Mucosa of rectum (tissue), 2 donors: ENCODE data around the gene PRSS48.
A peak's percentile ranks its signal among the peaks of the same experiment; 100 is the strongest.
"Not testable (repeated sequence)": the region's sequence is repeated elsewhere in the genome, so short reads cannot be mapped to it uniquely, and the experiment has no call there.

ENCODE experiments used
- H3K27ac ChIP-seq, 2 donors: one replicate each; pipeline ENCODE4 v1.7.0; 2013; ENCODE audit warnings: inconsistent platforms in 2 of 2, low read depth in 2 of 2, low read length in 2 of 2
- H3K27me3 ChIP-seq, 2 donors: one replicate each; pipeline ENCODE4 v1.7.0; 2013; ENCODE audit warnings: low read length in 2 of 2; ENCODE audit not compliant: control insufficient read depth in 2 of 2, insufficient read depth in 2 of 2
- H3K36me3 ChIP-seq, 2 donors: one replicate each; pipeline ENCODE4 v1.7.0; 2013; ENCODE audit warnings: low read length in 2 of 2; ENCODE audit not compliant: control insufficient read depth in 2 of 2, insufficient read depth in 2 of 2
- H3K4me1 ChIP-seq, 2 donors: one replicate each; pipeline ENCODE4 v1.7.0; 2013; ENCODE audit warnings: low read length in 2 of 2, mild to moderate bottlenecking in 1 of 2; ENCODE audit not compliant: control insufficient read depth in 2 of 2, insufficient read depth in 2 of 2
- H3K4me3 ChIP-seq, 2 donors: one replicate each; pipeline ENCODE4 v1.7.0; 2013; ENCODE audit warnings: low read length in 2 of 2
- H3K9ac ChIP-seq, 2 donors: one replicate each; pipeline ENCODE4 v1.7.0; 2013; ENCODE audit warnings: low read length in 2 of 2, low read depth in 1 of 2, mild to moderate bottlenecking in 1 of 2
- H3K9me3 ChIP-seq, 2 donors: one replicate each; pipeline ENCODE4 v1.7.0; 2013; ENCODE audit warnings: low read length in 2 of 2; ENCODE audit not compliant: control insufficient read depth in 2 of 2
- donor health status: healthy.
- donor health status: Normal muscosa, but diverticular disease.

PRSS48 gene

GRCh38 chr4:151315212-151315886 lies 38.4 kb downstream of the PRSS48 start:
- H3K27me3 ChIP-seq: no peaks in the 10 kb centered on the region
- peaks cover 9 to 36% of the 10 kb centered on the region in 2 donors for H3K4me1 ChIP-seq
- peak overlapping the region in 1 of 2 donors; percentile 37 for H3K27ac ChIP-seq

GRCh38 chr4:151316645-151317044 lies 39.7 kb downstream of the PRSS48 start:
- peaks cover 10 to 44% of the 10 kb centered on the region in 2 donors for H3K4me1 ChIP-seq
- H3K9me3 ChIP-seq: no peaks in the 10 kb centered on the region
- H3K9ac ChIP-seq: no peak overlapping the region
- no peak overlapping the region for H3K4me3 ChIP-seq
- no peaks in the 10 kb centered on the region for H3K27me3 ChIP-seq
- peak overlapping the region; percentile 35 to 57 for H3K27ac ChIP-seq
- no peaks in the 10 kb centered on the region for H3K36me3 ChIP-seq

More at GRCh38 chr4:151315212-151315886, 38.4 kb downstream of the PRSS48 start:
- Histone ChIP-seq H3K4me3 (no peak overlapping the region), H3K9me3 (no peaks in the 10 kb centered on the region), H3K36me3 (no peaks in the 10 kb centered on the region), H3K9ac (no peak overlapping the region)

DNA sequence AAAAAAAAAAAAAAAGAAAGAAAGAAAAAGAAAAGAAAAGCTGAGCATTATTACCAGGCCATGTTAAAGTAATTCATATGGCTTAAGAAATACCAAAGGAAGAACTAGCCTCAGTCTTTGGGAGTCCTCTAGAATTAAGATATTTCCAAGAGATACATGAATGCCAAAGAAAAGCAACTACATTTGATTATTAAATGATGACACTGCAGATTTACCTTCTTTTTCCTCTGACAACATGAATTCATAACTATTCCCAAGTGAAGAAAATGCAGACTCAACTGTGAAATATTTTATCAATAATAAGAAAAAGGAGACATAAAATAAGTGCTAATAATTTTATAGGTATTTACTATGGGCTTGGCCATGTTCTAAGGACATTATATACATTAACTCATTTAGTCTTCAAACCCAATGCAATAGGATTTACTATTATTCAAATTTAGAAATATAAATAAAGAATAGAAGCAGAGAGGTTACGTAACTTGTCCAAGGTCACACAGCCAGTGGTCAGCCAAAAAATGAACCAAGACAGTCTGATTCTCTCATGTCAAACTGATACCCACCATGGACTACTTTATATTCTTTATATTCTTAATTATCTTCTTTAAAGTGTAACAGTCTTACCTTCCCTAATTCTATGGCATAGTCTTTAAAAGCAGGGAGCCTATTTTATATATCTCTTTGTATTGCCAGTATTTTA lies 41.5 kb downstream of the PRSS48 start:
- Histone ChIP-seq H3K4me3 (no peak overlapping the region), H3K27me3 (no peaks in the 10 kb centered on the region), H3K27ac (no peak overlapping the region), H3K36me3 (no peaks in the 10 kb centered on the region), H3K9ac (no peak overlapping the region), H3K9me3 (no peaks in the 10 kb centered on the region), H3K4me1 (peaks cover 18 to 53% of the 10 kb centered on the region in 2 donors)

- Histone ChIP-seq H3K9ac (no peak overlapping the region), H3K27ac (no peak overlapping the region), H3K9me3 (no peaks in the 10 kb centered on the region), H3K27me3 (no peaks in the 10 kb centered on the region), H3K4me1 (peaks cover 23 to 49% of the 10 kb centered on the region in 2 donors), H3K36me3 (no peaks in the 10 kb centered on the region), H3K4me3 (no peak overlapping the region)
Measured at GRCh38 chr4:151319490-151319889, 42.5 kb downstream of the PRSS48 start.

GRCh38 chr4:151321586-151321985 lies 44.6 kb downstream of the PRSS48 start:
- H3K27ac ChIP-seq: no peak overlapping the region
- H3K4me3 ChIP-seq: no peak overlapping the region
- H3K9ac ChIP-seq: no peak overlapping the region
- no peaks in the 10 kb centered on the region for H3K9me3 ChIP-seq
- peaks cover 22 to 42% of the 10 kb centered on the region in 2 donors for H3K4me1 ChIP-seq
- H3K36me3 ChIP-seq: no peaks in the 10 kb centered on the region
- no peaks in the 10 kb centered on the region for H3K27me3 ChIP-seq

DNA sequence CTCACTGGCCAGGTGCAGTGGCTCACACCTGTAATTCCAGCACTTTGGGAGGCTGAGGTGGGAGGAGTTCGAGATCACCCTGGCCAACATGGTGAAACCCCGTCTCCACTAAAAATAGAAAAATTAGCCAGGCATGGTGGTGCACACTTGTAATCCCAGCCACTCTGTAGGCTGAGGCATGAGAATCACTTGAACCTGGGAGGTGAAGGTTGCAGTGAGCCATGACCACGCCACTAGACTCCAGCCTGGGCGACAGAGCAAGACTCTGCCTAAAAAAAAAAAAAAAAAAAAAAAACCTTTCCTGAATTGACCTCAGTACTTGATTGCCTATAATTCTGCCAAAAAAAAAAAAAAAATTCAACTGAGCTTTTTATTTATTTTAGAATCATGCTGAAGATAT lies 45.2 kb downstream of the PRSS48 start:
- not testable (repeated sequence) for H3K36me3 ChIP-seq, H3K27me3 ChIP-seq, H3K9me3 ChIP-seq, H3K27ac ChIP-seq, H3K4me3 ChIP-seq, H3K9ac ChIP-seq
- H3K4me1 ChIP-seq: peaks cover 19 to 40% of the 10 kb centered on the region in 2 donors

DNA sequence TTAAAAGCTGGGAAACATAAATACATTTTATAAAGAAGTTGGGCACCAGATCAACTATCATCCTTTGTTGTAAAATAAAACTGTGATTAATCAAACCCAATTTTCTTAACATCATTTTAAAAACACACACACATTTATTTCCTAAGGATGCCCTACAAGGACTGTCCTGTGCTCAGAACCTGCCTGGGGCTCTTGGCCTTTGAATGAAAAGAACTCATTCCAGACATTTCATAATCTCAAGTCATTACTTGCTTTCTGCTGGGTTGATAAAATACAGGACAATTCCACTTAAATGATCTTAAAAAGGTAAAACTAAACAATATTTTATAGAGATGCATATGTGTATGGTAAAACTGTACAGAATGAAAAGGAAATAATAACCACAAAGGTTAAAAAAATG lies 45.6 kb downstream of the PRSS48 start:
- Histone ChIP-seq H3K27ac (no peak overlapping the region), H3K4me1 (peaks cover 19 to 40% of the 10 kb centered on the region in 2 donors), H3K27me3 (no peaks in the 10 kb centered on the region), H3K4me3 (peak overlapping the region; percentile 63 to 87), H3K9me3 (no peaks in the 10 kb centered on the region), H3K9ac (no peak overlapping the region), H3K36me3 (no peaks in the 10 kb centered on the region)

GRCh38 chr4:151323667-151324066 lies 46.7 kb downstream of the PRSS48 start:
- Histone ChIP-seq H3K4me1 (peaks cover 19 to 50% of the 10 kb centered on the region in 2 donors), H3K27ac (peak overlapping the region; percentile 93 to 95), H3K27me3 (no peaks in the 10 kb centered on the region), H3K36me3 (no peaks in the 10 kb centered on the region), H3K4me3 (peak overlapping the region; percentile 63 to 87), H3K9me3 (no peaks in the 10 kb centered on the region), H3K9ac (peak overlapping the region; percentile 60 to 94)

DNA sequence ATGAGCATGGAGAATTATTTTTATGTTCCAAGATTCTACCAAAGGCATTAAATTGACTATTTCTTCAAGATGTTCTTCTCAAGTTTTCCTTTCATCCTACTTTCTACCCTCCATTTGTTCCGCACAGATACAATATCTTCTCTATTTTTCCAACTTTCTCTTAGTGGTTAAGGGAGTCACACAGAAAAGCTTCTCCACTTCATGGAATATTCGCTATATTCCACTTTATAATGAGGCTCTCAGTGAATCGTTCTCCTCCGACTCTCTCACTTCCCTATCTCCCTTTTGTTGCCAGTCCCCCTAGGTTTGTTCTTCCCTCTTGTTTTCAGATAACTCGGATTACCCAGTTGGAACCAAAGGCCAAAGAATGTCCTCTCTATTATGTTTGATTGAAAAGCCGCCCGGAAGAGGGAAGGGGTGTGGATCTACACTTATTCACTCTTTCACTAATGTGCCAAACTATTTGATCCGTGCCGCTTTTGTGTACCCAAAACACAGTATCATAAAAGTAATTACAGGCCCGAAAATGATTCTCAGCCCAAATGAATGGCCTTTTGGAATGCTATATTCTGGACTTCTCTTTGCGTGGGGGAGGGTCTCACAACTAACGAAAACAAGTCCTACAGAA lies 47.3 kb downstream of the PRSS48 start:
- no peaks in the 10 kb centered on the region for H3K27me3 ChIP-seq
- H3K9ac ChIP-seq: peak overlapping the region; percentile 60 to 94
- no peaks in the 10 kb centered on the region for H3K9me3 ChIP-seq
- peak overlapping the region; percentile 63 to 87 for H3K4me3 ChIP-seq
- peaks cover 19 to 53% of the 10 kb centered on the region in 2 donors for H3K4me1 ChIP-seq
- H3K36me3 ChIP-seq: no peaks in the 10 kb centered on the region
- H3K27ac ChIP-seq: peak overlapping the region; percentile 93 to 95

- Histone ChIP-seq H3K9ac (peak overlapping the region; percentile 79 to 94), H3K9me3 (no peaks in the 10 kb centered on the region), H3K4me1 (peaks cover 19 to 55% of the 10 kb centered on the region in 2 donors), H3K27ac (peak overlapping the region; percentile 93 to 95), H3K27me3 (no peaks in the 10 kb centered on the region), H3K4me3 (peak overlapping the region; percentile 63 to 87), H3K36me3 (no peaks in the 10 kb centered on the region)
Measured at GRCh38 chr4:151324752-151325110, 47.8 kb downstream of the PRSS48 start.
